GM18909 (cell line): ENCODE results near the gene SLC28A3.

Experiments
- ATAC-seq: cut with Tn5 transposase; IDR thresholded peaks from one replicate; pipeline ENCODE4 v1.9.1; 2021; ENCODE audit warnings: mild to moderate bottlenecking; ENCODE audit not compliant: unreplicated experiment, poor library complexity

The SLC28A3 gene

GRCh38 chr9:84303061-84303460, 37.5 kb downstream of the SLC28A3 start:
- no peak for ATAC-seq

GRCh38 chr9:84301851-84302250, 38.7 kb downstream of the SLC28A3 start:
- no peak for ATAC-seq

GRCh38 chr9:84300271-84300670, 40.3 kb downstream of the SLC28A3 start:
- no peak for ATAC-seq

GRCh38 chr9:84297162-84297821, 43.3 kb downstream of the SLC28A3 start:
- no peak for ATAC-seq

GRCh38 chr9:84296146-84296843, 44.3 kb downstream of the SLC28A3 start:
- peak; percentile 50 for ATAC-seq

- ATAC-seq = no peak
These were observed 46.2 kb downstream of the SLC28A3 start for GRCh38 chr9:84294241-84294950.

- ATAC-seq = peak; percentile 70
These were observed 47.4 kb downstream of the SLC28A3 start for GRCh38 chr9:84293001-84293798.

- no peak for ATAC-seq
These were observed 55.2 kb downstream of the SLC28A3 start for GRCh38 chr9:84285381-84285780.

- no peak for ATAC-seq
These were observed 56.6 kb downstream of the SLC28A3 start for GRCh38 chr9:84283946-84284345.

GRCh38 chr9:84278130-84278529, 62.4 kb downstream of the SLC28A3 start:
- no peak for ATAC-seq

GRCh38 chr9:84277646-84278045, 62.9 kb downstream of the SLC28A3 start:
- ATAC-seq = no peak

- ATAC-seq = no peak
These were observed 63.8 kb downstream of the SLC28A3 start for GRCh38 chr9:84276741-84277140.

GRCh38 chr9:84271921-84272556, 68.5 kb downstream of the SLC28A3 start:
- ATAC-seq = no peak

- ATAC-seq = peak; percentile 86
These were observed 69.0 kb downstream of the SLC28A3 start for GRCh38 chr9:84271531-84271900.

GRCh38 chr9:84270847-84271530, 69.6 kb downstream of the SLC28A3 start:
- no peak for ATAC-seq

- ATAC-seq = no peak
These were observed 74.4 kb downstream of the SLC28A3 start for GRCh38 chr9:84266087-84266561.

- ATAC-seq = no peak
These were observed 76.1 kb downstream of the SLC28A3 start for GRCh38 chr9:84264307-84265029.

- ATAC-seq = peak; percentile 89
These were observed 79.3 kb downstream of the SLC28A3 start for GRCh38 chr9:84261070-84261746.
